Activated CD8-positive, alpha-beta memory T cell treated with anti-CD3 and anti-CD28 coated beads for 36 hours (primary cell): ENCODE data around the gene SERINC1. TPM values are rescaled to one million over a fixed set of nuclear protein-coding genes. Genes with fewer than 3 reads are reported as not detected.

Experiments
- CTCF ChIA-PET: fragments of 350-600 bp; sonication (Branson Sonifier 250); formaldehyde crosslinking; loops from one replicate; lab custom pipeline; 2021; ENCODE audit warnings: antibody characterized with exemption; lab: Charles Lee
- POLR2A ChIA-PET: fragments of 350-600 bp; sonication (Branson Sonifier 250); formaldehyde crosslinking; loops from one replicate; lab custom pipeline; 2021; ENCODE audit warnings: antibody characterized with exemption; lab: Charles Lee
- total RNA-seq, 2 experiments: library from RNA; stranded (reverse); gene quantifications; one replicate each; pipeline ENCODE4 v1.2.3, GENCODE V29; 2021

SERINC1 gene
- total RNA-seq, 2 experiments from 2014 or later, result 49.3 to 51.5 TPM

GRCh38 chr6:122400462-122401089, 71.0 kb downstream of the SERINC1 start:
- POLR2A ChIA-PET, result no interaction called here

GRCh38 chr6:122400121-122400450, 71.5 kb downstream of the SERINC1 start:
- CTCF ChIA-PET, result no interaction called here
- POLR2A ChIA-PET, result interaction anchor here (0.9 to 1.4 kb wide), 2 partner anchors 71 to 72 kb away, joined by 3 to 6 read pairs; no protein-coding TSS in a partner anchor

More at GRCh38 chr6:122400462-122401089, 71.0 kb downstream of the SERINC1 start:
- CTCF ChIA-PET, result no interaction called here

GRCh38 chr6:122399348-122400120, 72.1 kb downstream of the SERINC1 start, which contains the start of gene HSF2:
TSS of gene HSF2 (plus strand) at chr6:122399652. CDS start at chr6:122399738, 86 bp downstream.
- POLR2A ChIA-PET, result interaction anchor here (0.9 to 1.4 kb wide), 2 partner anchors 71 to 73 kb away, joined by 3 to 6 read pairs; no protein-coding TSS in a partner anchor
- CTCF ChIA-PET, result no interaction called here

- CTCF ChIA-PET, result no interaction called here
- POLR2A ChIA-PET, result interaction anchor here (0.9 to 1.4 kb wide), 2 partner anchors 72 to 73 kb away, joined by 3 to 6 read pairs; no protein-coding TSS in a partner anchor
These were observed 72.6 kb downstream of the SERINC1 start for GRCh38 chr6:122399055-122399347.

- CTCF ChIA-PET, result no interaction called here
- POLR2A ChIA-PET, result interaction anchor here (1.4 kb wide), 1 partner anchor 77 kb away, joined by 7 read pairs; the partner anchor contains the start of gene SERINC1
These were observed 77.6 kb downstream of the SERINC1 start for GRCh38 chr6:122394016-122394415.

GRCh38 chr6:122393351-122393896, 78.2 kb downstream of the SERINC1 start:
- ChIA-PET CTCF (no interaction called here), POLR2A (interaction anchor here (1.4 kb wide), 1 partner anchor 78 kb away, joined by 7 read pairs; the partner anchor contains the start of gene SERINC1)

Other genes with a start within 250 kb of the SERINC1 start
- 10 to 100 TPM; 14.9 to 17.0 TPM for gene HSF2, start 72.2 kb downstream of the SERINC1 start, total RNA-seq
- not detected for gene PKIB, start 138.6 kb upstream of the SERINC1 start, total RNA-seq